K562 (cell line): ENCODE results near the gene PRKCB. TPM values are rescaled to one million over a fixed set of nuclear protein-coding genes. Genes with fewer than 3 reads are reported as not detected.

ENCODE experiments used
- ATAC-seq: fragments of 200-7000 bp; cut with Tn5 transposase; 3 replicates; pipeline ENCODE4 v1.9.1; 2020; ENCODE audit warnings: moderate library complexity
- BruUV-seq: library from RNA; stranded (reverse); fragments of 400-500 nt; replicated peaks from 2 replicates; lab custom pipeline; 2021; lab: Mats Ljungman, UMichigan
- CTCF ChIA-PET: fragments of 300-600 bp; formaldehyde crosslinking; extraction: SDS; loops from one replicate; lab custom pipeline; 2021; ENCODE audit warnings: low intra/inter-chr PET ratio; lab: Yijun Ruan, JAX
- POLR2A ChIA-PET: fragments of 300-600, 350-650 bp; sonication (Branson Sonifier 250); formaldehyde crosslinking; extraction: SDS; loops from one replicate; lab custom pipeline; 2021; ENCODE audit warnings: antibody characterized with exemption, inconsistent platforms; lab: Yijun Ruan, JAX
- DNase-seq, 4 experiments: peaks; one replicate each; pipeline versions ENCODE4 v3.0.0 to v3.0.0-alpha.2; 2011 to 2018; ENCODE audit warnings: low spot score in 3 of 4, mixed read lengths in 3 of 4; ENCODE audit errors: extremely low read depth in 1 of 4
- FAIRE-seq: peaks from 2 replicates; lab custom pipeline; 2011; peaks lifted over from hg19 to GRCh38; lab: Jason Lieb, UNC
- H2AFZ ChIP-seq: 2 replicates; pipeline ENCODE4 v1.6.0; 2011; ENCODE audit warnings: low read depth, low read length, control low read depth, inconsistent platforms
- H3K27ac ChIP-seq: fragments of 200-600 bp; 3 replicates; pipeline ENCODE4 v1.8.0; 2011; ENCODE audit warnings: low read depth, mild to moderate bottlenecking, control low read depth, inconsistent platforms, low read length, moderate library complexity, mixed read lengths; ENCODE audit errors: extremely low read depth
- H3K27me3 ChIP-seq, 2 experiments: fragments of 300-600 bp in 1 of 2; 2 replicates in 1 of 2; 3 replicates in 1 of 2; pipeline versions ENCODE4 v1.6.0 to v1.8.0; 2011; ENCODE audit warnings: inconsistent platforms in 2 of 2, low read length in 2 of 2, mild to moderate bottlenecking in 1 of 2, mixed read lengths in 1 of 2, moderate library complexity in 1 of 2; ENCODE audit not compliant: control insufficient read depth in 2 of 2, insufficient read depth in 2 of 2
- H3K36me3 ChIP-seq: fragments of 300-600 bp; 3 replicates; pipeline ENCODE4 v1.8.0; 2011; ENCODE audit warnings: mild to moderate bottlenecking, low read length, inconsistent platforms; ENCODE audit not compliant: control insufficient read depth, insufficient read depth
- H3K4me1 ChIP-seq, 2 experiments: fragments of 200-600 bp in 1 of 2; replicated peaks in 1 of 2; 2 replicates in 1 of 2; 3 replicates in 1 of 2; pipeline versions ENCODE4 v1.5.1 to v1.8.0; 2011; ENCODE audit warnings: inconsistent platforms in 2 of 2, low read length in 2 of 2, mild to moderate bottlenecking in 1 of 2, mixed read lengths in 1 of 2, moderate library complexity in 1 of 2; ENCODE audit not compliant: control insufficient read depth in 2 of 2, insufficient read depth in 2 of 2
- H3K4me2 ChIP-seq: 2 replicates; pipeline ENCODE4 v1.6.1; 2011; ENCODE audit warnings: low read length, control low read depth, inconsistent platforms, mixed read lengths; ENCODE audit not compliant: insufficient read depth
- H3K4me3 ChIP-seq: fragments of 200-600 bp; sonication (generic), shearing (Covaris generic); 2 replicates; pipeline ENCODE4 v1.5.1; 2016; ENCODE audit warnings: control low read depth, inconsistent platforms
- H3K79me2 ChIP-seq: fragments of 200-600 bp; 3 replicates; pipeline ENCODE4 v1.8.0; 2011; ENCODE audit warnings: low read length, inconsistent platforms; ENCODE audit not compliant: control insufficient read depth, insufficient read depth
- H3K9ac ChIP-seq, 2 experiments: 2 replicates each; pipeline versions ENCODE4 v1.6.0 to v1.6.1; 2011; ENCODE audit warnings: low read depth in 2 of 2, low read length in 2 of 2, control low read depth in 1 of 2, inconsistent platforms in 1 of 2, mild to moderate bottlenecking in 1 of 2, mixed read lengths in 1 of 2; ENCODE audit not compliant: insufficient read depth in 1 of 2
- H3K9me1 ChIP-seq: one replicate; pipeline ENCODE4 v1.6.0; 2011; ENCODE audit warnings: inconsistent platforms, mild to moderate bottlenecking, low read length, moderate library complexity; ENCODE audit not compliant: control insufficient read depth, insufficient read depth
- H3K9me3 ChIP-seq: replicated peaks from 2 replicates; pipeline ENCODE4 v1.5.1; 2011; ENCODE audit warnings: low read depth, low read length, inconsistent platforms; ENCODE audit not compliant: control insufficient read depth, insufficient read depth
- H4K20me1 ChIP-seq: replicated peaks from 2 replicates; pipeline ENCODE4 v1.6.1; 2011; ENCODE audit warnings: low read length, inconsistent platforms, mixed read lengths; ENCODE audit not compliant: control insufficient read depth, insufficient read depth
- CBFA2T2 ChIP-seq: fragments of 450-650 bp; conservative IDR thresholded peaks from 2 replicates; pipeline ENCODE4 v1.6.1; 2017; ENCODE audit warnings: mild to moderate bottlenecking
- CSDE1 ChIP-seq, 2 experiments: fragments of 450-650 bp; IDR thresholded peaks; 2 replicates each; pipeline ENCODE4 v1.6.1; 2016; ENCODE audit warnings: mild to moderate bottlenecking in 1 of 2
- KLF1 ChIP-seq: fragments of 450-650 bp; IDR thresholded peaks from 2 replicates; pipeline ENCODE4 v1.6.1; 2016; ENCODE audit warnings: missing genetic modification characterization, missing compliant biosample characterization
- MAFK ChIP-seq: IDR thresholded peaks from 2 replicates; pipeline ENCODE4 v1.6.1; 2011; ENCODE audit warnings: low read length, improper control_type of control experiment
- POLR2A ChIP-seq: fragments of 450-650 bp; conservative IDR thresholded peaks from 2 replicates; pipeline ENCODE4 v1.6.1; 2016
- RBM34 ChIP-seq: fragments of 200-400 bp; formaldehyde crosslinking; IDR thresholded peaks from 2 replicates; pipeline ENCODE4 v1.6.1; 2018; ENCODE audit warnings: low read length, borderline replicate concordance; ENCODE audit not compliant: insufficient read depth
- SMARCA4 ChIP-seq: fragments of 450-650 bp; IDR thresholded peaks from 2 replicates; pipeline ENCODE4 v1.6.1; 2016
- ZNF24 ChIP-seq: fragments of 450-650 bp; IDR thresholded peaks from 2 replicates; pipeline ENCODE4 v1.6.1; 2016
- ZNF57 ChIP-seq: fragments of 450-650 bp; formaldehyde crosslinking; IDR thresholded peaks from 2 replicates; pipeline ENCODE4 v1.4.0; 2020; ENCODE audit warnings: mild to moderate bottlenecking, moderate library complexity
- WGBS: fragments of 100-300 bp; shearing (Covaris generic); methylation state at CpG from one replicate; pipeline ENCODE4 v1.1.6; 2016; ENCODE audit warnings: low coverage, mixed read lengths; ENCODE audit not compliant: insufficient coverage; ENCODE audit errors: missing lambda C conversion rate; 5-methylcytosine and 5-hydroxymethylcytosine counted together
- in situ Hi-C: fragments of 300-500 bp; cut with MboI; formaldehyde crosslinking; loops from 4 replicates; pipeline ENCODE4 v1.15.0; 2018; ENCODE audit warnings: inconsistent platforms, mixed read lengths
- intact Hi-C: fragments of 100-400 bp; cut with micrococcal nuclease; formaldehyde crosslinking; loops from 2 replicates; pipeline ENCODE4 v1.14.2; 2022
- polyA plus RNA-seq, 8 experiments: library from polyadenylated mRNA; depleted of rRNA in 4 of 8; stranded (reverse) in 5 of 8; unstranded in 3 of 8; fragments of >200 nt; fragmentation: Nextera tagmentation in 2 of 8; fragmentation: Illumina TruSeq in 1 of 8; extraction: Ambion mirVana in 2 of 8; extraction: Trizol in 1 of 8; gene quantifications; 2 replicates each; pipeline versions ENCODE4 v1.2.1 to v1.2.3, GENCODE V29; 2011 to 2014; ENCODE audit warnings: inconsistent platforms in 1 of 8, missing spikeins in 1 of 8
- total RNA-seq, 7 experiments: library from RNA; depleted of rRNA in 6 of 7; stranded (reverse); fragments of >200 nt in 6 of 7; fragmentation: Illumina TruSeq in 2 of 7; extraction: Trizol in 2 of 7; gene quantifications; 2 replicates each; pipeline versions ENCODE4 v1.2.1 to v1.2.3, GENCODE V29; 2011 to 2021; ENCODE audit warnings: low replicate concordance in 1 of 7

Gene PRKCB
- total and polyA plus RNA-seq, 9 of the 15 experiments (the other 6 are each of a cell fraction or from before 2014, with no cell fraction given), result 49.9 to 276 (median 148) TPM

DNA sequence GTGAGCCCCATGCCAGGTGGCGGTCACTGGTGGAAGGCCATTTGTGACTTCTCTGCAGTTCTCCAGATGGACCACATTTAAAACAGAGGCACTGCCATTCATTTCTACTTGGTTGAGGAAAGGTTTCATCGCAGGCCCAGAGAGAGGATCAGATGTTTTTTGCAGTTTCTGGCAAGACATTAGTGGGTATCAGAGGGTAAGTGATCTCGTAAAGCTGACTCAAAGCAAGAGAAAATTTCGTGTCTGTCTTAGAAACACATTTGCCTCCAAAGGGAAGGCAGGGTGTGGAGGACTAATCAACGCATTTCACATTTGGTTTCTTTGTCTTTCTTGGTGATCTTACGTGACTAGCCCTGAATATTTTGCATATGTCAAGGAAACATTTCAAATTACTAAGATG lies 81.8 kb downstream of the PRKCB start:
- no peak overlapping the region for H3K4me3 ChIP-seq
- TF ChIP-seq SMARCA4, result no peak
- TF ChIP-seq POLR2A, result 0 out of 2 replicates have a peak, but pooled peaks have one; percentile 25
- TF ChIP-seq CSDE1 (IDR thresholded peaks at IDR 0.05), result no peak
- no peak for TF ChIP-seq MAFK
- TF ChIP-seq ZNF24, result no peak
- TF ChIP-seq RBM34, result no peak
- no peak for DNase-seq

DNA sequence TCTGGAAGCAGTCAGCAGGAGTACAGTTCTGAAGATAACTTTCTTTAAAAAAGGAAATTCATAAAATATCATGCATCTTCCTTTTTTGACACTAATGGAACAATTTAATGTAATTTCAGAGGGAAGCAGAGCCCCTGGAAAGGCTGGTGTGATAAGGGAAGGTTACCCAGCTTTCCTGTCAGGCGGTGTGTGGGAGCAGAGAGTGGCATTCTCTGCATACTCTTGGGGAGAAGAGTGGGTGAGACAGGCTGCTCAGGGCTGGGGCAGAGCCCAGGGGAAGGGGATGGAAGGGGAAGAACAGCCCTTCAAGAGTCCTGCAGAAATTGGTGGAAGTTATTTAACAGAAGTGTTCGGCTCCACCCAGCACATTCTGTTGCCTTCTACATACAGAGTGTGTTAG lies 84.7 kb downstream of the PRKCB start:
- Histone ChIP-seq H3K27ac (no peak overlapping the region), H3K9me1 (peaks cover 7% of the 10 kb centered on the region), H3K79me2 (peaks cover 99% of the 10 kb centered on the region), H4K20me1 (peaks cover 6% of the 10 kb centered on the region; the same call in 1 of the 2 replicates), H2AFZ (no peak overlapping the region), H3K27me3 (no peaks in the 10 kb centered on the region), H3K36me3 (peaks cover 64% of the 10 kb centered on the region; the same call in 2 of the 3 replicates), H3K4me3 (no peak overlapping the region), H3K4me2 (no peak overlapping the region), H3K4me1 (peaks cover 0 to 6% of the 10 kb centered on the region in 2 experiments; a peak in 3 of 5 replicates), H3K9ac (no peak overlapping the region), H3K9me3 (no peaks in the 10 kb centered on the region)
- DNase-seq (no peak), ATAC-seq (no peak), FAIRE-seq (no peak)
- in situ Hi-C loops (no loop called here), intact Hi-C loops (no loop called here)
- WGBS, result 83% methylated on average over 2 of the region's 2 CpGs
- ChIA-PET CTCF (no interaction called here), POLR2A (no interaction called here)
- BruUV-seq, result no TSS peak
- TF ChIP-seq KLF1 (no peak), CBFA2T2 (no peak), ZNF57 (CRISPR knock-in tag) (no peak)

More for the DNA sequence above, 81.8 kb downstream of the PRKCB start:
- Histone ChIP-seq H3K4me2 (no peak overlapping the region), H3K9me3 (no peaks in the 10 kb centered on the region), H3K36me3 (peaks cover 53% of the 10 kb centered on the region; the same call in 2 of the 3 replicates), H2AFZ (no peak overlapping the region), H3K9me1 (peaks cover 7% of the 10 kb centered on the region), H3K27me3 (no peaks in the 10 kb centered on the region), H3K9ac (peak overlapping the region in 1 of 2 experiments; percentile 57; a peak in 1 of 4 replicates), H4K20me1 (peaks cover 4% of the 10 kb centered on the region; the same call in 1 of the 2 replicates), H3K27ac (no peak overlapping the region; the same call in 2 of the 3 replicates), H3K4me1 (peaks cover 0 to 3% of the 10 kb centered on the region in 2 experiments; a peak in 3 of 5 replicates), H3K79me2 (peaks cover 99% of the 10 kb centered on the region)
- FAIRE-seq (no peak), ATAC-seq (no peak)
- in situ Hi-C loops, result no loop called here
- intact Hi-C loops, result no loop called here
- WGBS, result 86% methylated on average over 6 of the region's 6 CpGs
- no TSS peak for BruUV-seq
- CTCF ChIA-PET, result no interaction called here
- POLR2A ChIA-PET, result interaction anchor here (0.9 kb wide), 1 partner anchor 11 kb away, joined by 4 read pairs; no protein-coding TSS in a partner anchor
